MM.1S (cell line): ENCODE results near the gene AMMECR1L.
"Not testable (repeated sequence)": the region's sequence is repeated elsewhere in the genome, so short reads cannot be mapped to it uniquely, and the experiment has no call there.

Source experiments
- EZH2 ChIP-seq: fragments of 300-600 bp; sonication (generic); optimal IDR thresholded peaks from 2 replicates; pipeline ENCODE3; 2017; ENCODE audit warnings: low read depth, mild to moderate bottlenecking, antibody characterized with exemption, low read length, mixed read lengths
- EZH2phosphoT487 ChIP-seq: fragments of 300-600 bp; sonication (generic); IDR thresholded peaks from 2 replicates; pipeline ENCODE4 v1.6.1; 2018; ENCODE audit warnings: antibody characterized with exemption, low read length
- TF ChIP-seq, protein P1 (sequence below): fragments of 300-600 bp; sonication (generic); IDR thresholded peaks from 2 replicates; pipeline ENCODE4 v1.5.1; 2016; ENCODE audit warnings: antibody characterized with exemption, low read length, mixed read lengths

DNA sequence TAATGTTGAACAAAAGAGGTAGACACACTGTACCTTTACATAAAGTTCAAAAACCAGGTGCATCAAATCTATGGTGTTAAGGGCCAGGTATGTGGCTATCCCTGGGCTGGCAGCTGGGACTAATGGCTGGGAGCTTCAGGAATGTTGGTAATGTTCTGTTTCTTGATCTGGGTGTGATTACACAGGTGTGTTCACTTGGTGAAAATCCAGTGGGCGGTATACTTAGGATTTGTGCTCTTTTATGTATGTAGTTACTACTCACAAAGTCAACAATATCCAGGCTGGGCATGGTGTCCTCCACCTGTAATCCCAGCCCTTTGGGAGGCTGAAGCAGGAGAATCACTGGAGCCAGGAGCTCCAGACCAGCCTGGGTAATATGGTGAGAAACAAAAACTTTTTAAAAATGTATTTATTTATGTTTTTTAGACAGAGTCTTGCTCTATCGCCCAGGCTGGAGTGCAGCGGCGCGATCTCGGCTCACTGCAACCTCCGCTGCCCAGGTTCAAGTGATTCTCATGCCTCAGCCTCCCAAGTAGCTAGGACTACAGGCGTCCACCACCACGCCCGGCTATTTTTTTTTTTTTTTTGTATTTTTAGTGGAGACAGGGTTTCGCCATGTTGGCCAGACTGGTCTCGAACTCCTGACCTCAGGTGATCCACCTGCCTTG is 22.1 kb upstream of the AMMECR1L start:
- TF ChIP-seq, protein P1, sequence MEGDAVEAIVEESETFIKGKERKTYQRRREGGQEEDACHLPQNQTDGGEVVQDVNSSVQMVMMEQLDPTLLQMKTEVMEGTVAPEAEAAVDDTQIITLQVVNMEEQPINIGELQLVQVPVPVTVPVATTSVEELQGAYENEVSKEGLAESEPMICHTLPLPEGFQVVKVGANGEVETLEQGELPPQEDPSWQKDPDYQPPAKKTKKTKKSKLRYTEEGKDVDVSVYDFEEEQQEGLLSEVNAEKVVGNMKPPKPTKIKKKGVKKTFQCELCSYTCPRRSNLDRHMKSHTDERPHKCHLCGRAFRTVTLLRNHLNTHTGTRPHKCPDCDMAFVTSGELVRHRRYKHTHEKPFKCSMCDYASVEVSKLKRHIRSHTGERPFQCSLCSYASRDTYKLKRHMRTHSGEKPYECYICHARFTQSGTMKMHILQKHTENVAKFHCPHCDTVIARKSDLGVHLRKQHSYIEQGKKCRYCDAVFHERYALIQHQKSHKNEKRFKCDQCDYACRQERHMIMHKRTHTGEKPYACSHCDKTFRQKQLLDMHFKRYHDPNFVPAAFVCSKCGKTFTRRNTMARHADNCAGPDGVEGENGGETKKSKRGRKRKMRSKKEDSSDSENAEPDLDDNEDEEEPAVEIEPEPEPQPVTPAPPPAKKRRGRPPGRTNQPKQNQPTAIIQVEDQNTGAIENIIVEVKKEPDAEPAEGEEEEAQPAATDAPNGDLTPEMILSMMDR: not testable (repeated sequence)
- TF ChIP-seq EZH2phosphoT487, EZH2: not testable (repeated sequence)
